Smooth muscle cell (in vitro differentiated cells): ENCODE results near the gene ADIPOR1. TPM values are rescaled to one million over a fixed set of nuclear protein-coding genes. Genes with fewer than 3 reads are reported as not detected.

Experiments used
- DNase-seq: peaks from one replicate; lab custom pipeline; 2025; ENCODE audit not compliant: unreplicated experiment; lab: John Stamatoyannopoulos, UW
- H2AFZ ChIP-seq: fragments of 200-600 bp; sonication (generic); 2 replicates; pipeline ENCODE4 v1.6.0; 2016; ENCODE audit warnings: antibody characterized with exemption, low read depth, mild to moderate bottlenecking
- H3F3A ChIP-seq: fragments of 200-600 bp; sonication (generic); 2 replicates; pipeline ENCODE4 v1.6.0; 2017; ENCODE audit warnings: antibody characterized with exemption, low read depth
- H3K27ac ChIP-seq: fragments of 200-600 bp; sonication (generic); 2 replicates; pipeline ENCODE4 v1.5.1; 2016; ENCODE audit warnings: low read depth, mild to moderate bottlenecking
- H3K27me3 ChIP-seq: fragments of 200-600 bp; sonication (generic); 2 replicates; pipeline ENCODE4 v1.6.1; 2016; ENCODE audit warnings: low read depth, mild to moderate bottlenecking
- H3K36me3 ChIP-seq: fragments of 200-600 bp; sonication (generic); 2 replicates; pipeline ENCODE4 v1.5.1; 2016; ENCODE audit warnings: low read depth
- H3K4me1 ChIP-seq: fragments of 200-600 bp; sonication (generic); 2 replicates; pipeline ENCODE4 v1.5.1; 2016; ENCODE audit warnings: low read depth
- H3K4me2 ChIP-seq: fragments of 200-600 bp; sonication (generic); 2 replicates; pipeline ENCODE4 v1.6.0; 2016; ENCODE audit warnings: mild to moderate bottlenecking
- H3K4me3 ChIP-seq: fragments of 200-600 bp; sonication (generic); 2 replicates; pipeline ENCODE4 v1.5.1; 2016; ENCODE audit warnings: mild to moderate bottlenecking
- H3K79me2 ChIP-seq: fragments of 200-600 bp; sonication (generic); 2 replicates; pipeline ENCODE4 v1.6.0; 2016; ENCODE audit warnings: low read depth, mild to moderate bottlenecking
- H3K9ac ChIP-seq: fragments of 200-600 bp; sonication (generic); 2 replicates; pipeline ENCODE4 v1.6.0; 2016; ENCODE audit warnings: low read depth
- H3K9me3 ChIP-seq: fragments of 200-600 bp; sonication (generic); replicated peaks from 2 replicates; pipeline ENCODE4 v1.5.1; 2016; ENCODE audit warnings: low read depth
- H4K20me1 ChIP-seq: fragments of 200-600 bp; sonication (generic); 2 replicates; pipeline ENCODE4 v1.6.0; 2016; ENCODE audit warnings: low read depth
- CTCF ChIP-seq: fragments of 200-600 bp; sonication (generic); IDR thresholded peaks from 2 replicates; pipeline ENCODE4 v1.5.1; 2017; ENCODE audit warnings: borderline replicate concordance, mild to moderate bottlenecking, antibody characterized with exemption; ENCODE audit not compliant: insufficient read depth, poor library complexity, severe bottlenecking
- WGBS: methylation state at CpG from one replicate; pipeline ENCODE4 v1.1.7; 2016; ENCODE audit warnings: low lambda C conversion rate; 5-methylcytosine and 5-hydroxymethylcytosine counted together
- polyA plus RNA-seq: library from polyadenylated mRNA; unstranded; fragments of >200 nt; fragmentation: Nextera tagmentation; extraction: Ambion mirVana; gene quantifications from 2 replicates; pipeline ENCODE4 v1.2.1, GENCODE V29; 2016
- total RNA-seq: library from RNA; depleted of rRNA; stranded (reverse); fragments of >200 nt; gene quantifications from 2 replicates; pipeline ENCODE4 v1.2.3, GENCODE V29; 2014

Gene ADIPOR1
- total and polyA plus RNA-seq, 2 experiments from 2014 or later, result 132 to 146 TPM

DNA sequence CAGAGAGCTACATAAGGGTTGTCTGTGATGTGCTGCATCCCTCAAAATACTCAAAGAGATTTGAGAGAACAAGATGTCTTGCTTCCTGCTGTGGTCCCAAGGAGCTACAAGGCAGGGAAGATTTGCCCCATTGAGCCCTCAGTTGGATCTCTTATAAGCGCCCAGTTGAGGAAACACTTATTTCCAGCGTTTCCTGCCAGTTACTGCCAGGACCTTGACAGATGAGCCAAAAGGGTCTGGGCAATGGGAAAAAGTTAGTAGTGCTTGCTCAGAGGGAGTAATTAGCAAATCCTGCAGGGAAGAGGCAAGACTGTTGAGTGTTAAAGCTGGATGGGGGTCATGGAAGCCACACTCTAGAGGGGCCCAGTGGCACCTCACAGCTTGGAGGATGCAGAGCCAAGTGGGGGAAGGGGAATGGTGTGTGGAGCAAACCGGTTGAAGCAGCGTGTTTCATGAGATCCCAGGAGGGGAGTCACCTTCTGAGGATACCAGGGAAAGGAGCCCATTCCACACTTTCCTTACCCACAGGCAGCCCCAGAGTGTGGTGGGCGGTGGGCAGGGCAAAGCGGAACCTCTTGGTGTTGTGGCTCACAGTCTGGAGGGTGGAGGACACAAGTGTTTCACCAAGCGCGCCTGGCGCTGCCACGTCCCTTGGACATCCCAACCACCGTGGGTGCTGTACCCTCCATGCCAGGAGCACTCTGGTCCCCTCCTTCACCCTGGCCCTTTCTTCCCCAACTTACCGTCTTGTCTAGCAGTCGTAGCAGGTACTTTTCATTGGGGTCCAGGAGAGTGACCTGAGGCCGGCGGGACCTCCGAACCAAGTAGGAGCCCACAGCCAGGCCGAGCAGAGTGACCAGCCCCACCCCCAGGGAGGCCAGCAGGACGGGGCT lies 8.1 kb upstream of the ADIPOR1 start:
- H3K27me3 ChIP-seq, result no peaks in the 10 kb centered on the region
- 51% methylated on average over 18 of the region's 18 CpGs for WGBS
- H3K4me2 ChIP-seq, result peak overlapping the region; percentile 100
- H3K9ac ChIP-seq, result peak overlapping the region; percentile 89
- H3F3A ChIP-seq, result peaks cover 4% of the 10 kb centered on the region
- H3K4me3 ChIP-seq, result peak overlapping the region; percentile 97
- no peak for TF ChIP-seq CTCF
- H3K27ac ChIP-seq, result peak overlapping the region; percentile 76
- peaks cover 11% of the 10 kb centered on the region for H3K4me1 ChIP-seq
- no peaks in the 10 kb centered on the region for H3K36me3 ChIP-seq
- H4K20me1 ChIP-seq, result no peaks in the 10 kb centered on the region
- no peak for DNase-seq
- no peaks in the 10 kb centered on the region for H3K79me2 ChIP-seq
- peak overlapping the region; percentile 100 for H2AFZ ChIP-seq
- no peaks in the 10 kb centered on the region for H3K9me3 ChIP-seq

- Histone ChIP-seq H3K9ac (no peak overlapping the region), H3K36me3 (no peaks in the 10 kb centered on the region), H3K27ac (peak overlapping the region; percentile 76), H3K9me3 (no peaks in the 10 kb centered on the region), H3K79me2 (no peaks in the 10 kb centered on the region), H4K20me1 (no peaks in the 10 kb centered on the region), H3F3A (peaks cover 4% of the 10 kb centered on the region), H3K4me1 (peaks cover 11% of the 10 kb centered on the region), H3K4me2 (peak overlapping the region; percentile 100), H3K4me3 (no peak overlapping the region), H3K27me3 (no peaks in the 10 kb centered on the region), H2AFZ (no peak overlapping the region)
- TF ChIP-seq CTCF, result no peak
- DNase-seq, result no peak
- 73% methylated on average over 3 of the region's 3 CpGs for WGBS
Measured at GRCh38 chr1:202965422-202965821, 7.3 kb upstream of the ADIPOR1 start.

GRCh38 chr1:202964791-202965410 lies 6.8 kb upstream of the ADIPOR1 start:
- Histone ChIP-seq H2AFZ (no peak overlapping the region), H3K4me3 (no peak overlapping the region), H3F3A (peaks cover 4% of the 10 kb centered on the region), H4K20me1 (no peaks in the 10 kb centered on the region), H3K27ac (peak overlapping the region; percentile 76), H3K79me2 (no peaks in the 10 kb centered on the region), H3K9me3 (no peaks in the 10 kb centered on the region), H3K9ac (no peak overlapping the region), H3K4me2 (no peak overlapping the region), H3K36me3 (no peaks in the 10 kb centered on the region), H3K4me1 (peaks cover 11% of the 10 kb centered on the region), H3K27me3 (no peaks in the 10 kb centered on the region)
- 87% methylated on average over 6 of the region's 6 CpGs for WGBS
- no peak for TF ChIP-seq CTCF
- DNase-seq, result no peak
